IMR-90 (cell line): ENCODE measurements around the gene PGR. TPM values are rescaled to one million over a fixed set of nuclear protein-coding genes. Genes with fewer than 3 reads are reported as not detected.

Experiments used
- ATAC-seq: fragments of 200-7000 bp; cut with Tn5 transposase; 2 replicates; pipeline ENCODE4 v1.9.1; 2020; ENCODE audit warnings: low read depth, mild to moderate bottlenecking, moderate library complexity
- BruUV-seq: library from RNA; stranded (reverse); fragments of 400-500 nt; replicated peaks from 2 replicates; lab custom pipeline; 2021; lab: Mats Ljungman, UMichigan
- CTCF ChIA-PET: fragments of 300-600 bp; formaldehyde crosslinking; extraction: SDS; loops from one replicate; lab custom pipeline; 2021; ENCODE audit warnings: antibody characterized with exemption; lab: Yijun Ruan, JAX
- POLR2A ChIA-PET: fragments of 300-600 bp; sonication (Branson Sonifier 250); formaldehyde crosslinking; loops from one replicate; lab custom pipeline; 2022; ENCODE audit warnings: antibody characterized with exemption; ENCODE audit not compliant: unreplicated experiment; lab: Charles Lee
- DNase-seq: peaks from one replicate; pipeline ENCODE4 v3.0.0; 2013
- H2AFZ ChIP-seq: replicated peaks from 2 replicates; pipeline ENCODE3; 2013; ENCODE audit warnings: low read length, mild to moderate bottlenecking; ENCODE audit not compliant: poor library complexity
- H2AK5ac ChIP-seq: 2 replicates; pipeline ENCODE4 v1.6.1; 2013; ENCODE audit warnings: low read depth, low read length, inconsistent platforms
- H2AK9ac ChIP-seq: replicated peaks from 2 replicates; pipeline ENCODE3; 2013; ENCODE audit warnings: mild to moderate bottlenecking, low read depth, low read length, moderate library complexity; ENCODE audit not compliant: poor library complexity
- H2BK120ac ChIP-seq: 2 replicates; pipeline ENCODE4 v1.6.1; 2013; ENCODE audit warnings: low read depth, low read length, inconsistent platforms
- H2BK15ac ChIP-seq: 3 replicates; pipeline ENCODE4 v1.6.1; 2013; ENCODE audit warnings: low read depth, low read length, inconsistent platforms
- H2BK20ac ChIP-seq: 2 replicates; pipeline ENCODE4 v1.6.1; 2013; ENCODE audit warnings: low read depth, mild to moderate bottlenecking, inconsistent platforms, low read length, moderate library complexity
- H2BK5ac ChIP-seq: 2 replicates; pipeline ENCODE4 v1.6.1; 2013; ENCODE audit warnings: mild to moderate bottlenecking, low read depth, low read length, inconsistent platforms; ENCODE audit not compliant: poor library complexity, severe bottlenecking
- H3K14ac ChIP-seq: replicated peaks from 2 replicates; pipeline ENCODE4 v1.6.1; 2013; ENCODE audit warnings: low read depth, low read length, inconsistent platforms
- H3K18ac ChIP-seq: 2 replicates; pipeline ENCODE4 v1.6.1; 2013; ENCODE audit warnings: low read depth, low read length, control low read depth
- H3K23ac ChIP-seq: 2 replicates; pipeline ENCODE4 v1.6.1; 2013; ENCODE audit warnings: low read depth, low read length, inconsistent platforms
- H3K27ac ChIP-seq: 2 replicates; pipeline ENCODE4 v1.5.1; 2013; ENCODE audit warnings: mild to moderate bottlenecking, control low read depth, low read length; ENCODE audit not compliant: insufficient read depth
- H3K27me3 ChIP-seq: 2 replicates; pipeline ENCODE4 v1.6.1; 2013; ENCODE audit warnings: low read length; ENCODE audit not compliant: control insufficient read depth, insufficient read depth
- H3K36me3 ChIP-seq: 2 replicates; pipeline ENCODE4 v1.6.1; 2013; ENCODE audit warnings: low read length, mixed read lengths; ENCODE audit not compliant: control insufficient read depth, insufficient read depth
- H3K4ac ChIP-seq: 2 replicates; pipeline ENCODE4 v1.6.1; 2013; ENCODE audit warnings: low read depth, low read length, inconsistent platforms
- H3K4me1 ChIP-seq: 2 replicates; pipeline ENCODE4 v1.6.1; 2013; ENCODE audit warnings: low read length, mixed read lengths; ENCODE audit not compliant: control insufficient read depth, insufficient read depth
- H3K4me2 ChIP-seq: 2 replicates; pipeline ENCODE4 v1.6.1; 2013; ENCODE audit warnings: low read depth, mild to moderate bottlenecking, control low read depth, low read length, moderate library complexity
- H3K4me3 ChIP-seq: 2 replicates; pipeline ENCODE4 v1.5.1; 2013; ENCODE audit warnings: low read depth, mild to moderate bottlenecking, control low read depth, low read length, moderate library complexity; ENCODE audit not compliant: insufficient read depth
- H3K56ac ChIP-seq: 2 replicates; pipeline ENCODE4 v1.6.1; 2013; ENCODE audit warnings: low read length, inconsistent platforms; ENCODE audit not compliant: insufficient read depth; ENCODE audit errors: extremely low read depth
- H3K79me1 ChIP-seq, 2 experiments: 2 replicates each; pipeline ENCODE4 v1.6.1; 2013; ENCODE audit warnings: low read length in 2 of 2, inconsistent platforms in 1 of 2, low read depth in 1 of 2
- H3K9ac ChIP-seq: 2 replicates; pipeline ENCODE4 v1.6.1; 2013; ENCODE audit warnings: low read depth, low read length, control low read depth
- H3K9me1 ChIP-seq: 2 replicates; pipeline ENCODE4 v1.6.1; 2013; ENCODE audit warnings: low read length, inconsistent platforms; ENCODE audit not compliant: insufficient read depth
- H3K9me3 ChIP-seq: 2 replicates; pipeline ENCODE4 v1.6.1; 2013; ENCODE audit warnings: low read length; ENCODE audit not compliant: control insufficient read depth, insufficient read depth
- H4K20me1 ChIP-seq: 2 replicates; pipeline ENCODE4 v1.6.1; 2013; ENCODE audit warnings: low read length, inconsistent platforms; ENCODE audit not compliant: insufficient read depth
- H4K5ac ChIP-seq: 2 replicates; pipeline ENCODE4 v1.6.1; 2013; ENCODE audit warnings: mild to moderate bottlenecking, low read depth, low read length, control low read depth
- H4K8ac ChIP-seq, 2 experiments: 2 replicates each; pipeline ENCODE4 v1.6.1; 2013; ENCODE audit warnings: low read depth in 2 of 2, low read length in 2 of 2, control low read depth in 1 of 2, inconsistent platforms in 1 of 2
- H4K91ac ChIP-seq: 2 replicates; pipeline ENCODE4 v1.6.1; 2013; ENCODE audit warnings: low read depth, low read length, inconsistent platforms; ENCODE audit not compliant: insufficient read depth
- BHLHE40 ChIP-seq: fragments of 150-350 bp; IDR thresholded peaks from 2 replicates; pipeline ENCODE4 v1.6.1; 2016; ENCODE audit warnings: mild to moderate bottlenecking, low read depth, low read length
- CEBPB ChIP-seq: IDR thresholded peaks from 2 replicates; pipeline ENCODE4 v1.6.1; 2012; ENCODE audit warnings: low read depth, low read length, improper control_type of control experiment
- CHD1 ChIP-seq: IDR thresholded peaks from 2 replicates; pipeline ENCODE4 v1.6.1; 2012; ENCODE audit warnings: low read depth, low read length, improper control_type of control experiment
- FOS ChIP-seq: fragments of 150-350 bp; IDR thresholded peaks from 2 replicates; pipeline ENCODE4 v1.6.1; 2016; ENCODE audit warnings: low read depth, low read length
- MAFK ChIP-seq: IDR thresholded peaks from 2 replicates; pipeline ENCODE4 v1.6.1; 2012; ENCODE audit warnings: low read depth, low read length, improper control_type of control experiment
- MAZ ChIP-seq: IDR thresholded peaks from 2 replicates; pipeline ENCODE4 v1.6.1; 2012; ENCODE audit warnings: low read depth, mild to moderate bottlenecking, low read length, improper control_type of control experiment, moderate library complexity, borderline replicate concordance
- MXI1 ChIP-seq: IDR thresholded peaks from 2 replicates; pipeline ENCODE4 v1.6.1; 2012; ENCODE audit warnings: low read depth, mild to moderate bottlenecking, low read length, moderate library complexity, borderline replicate concordance
- NFE2L2 ChIP-seq: fragments of 150-350 bp; IDR thresholded peaks from 2 replicates; pipeline ENCODE4 v1.6.1; 2016; ENCODE audit warnings: low read depth, mild to moderate bottlenecking, low read length
- POLR2A ChIP-seq: IDR thresholded peaks from 2 replicates; pipeline ENCODE4 v1.6.1; 2012; ENCODE audit warnings: mild to moderate bottlenecking, low read depth, low read length
- RAD21 ChIP-seq: IDR thresholded peaks from 2 replicates; pipeline ENCODE4 v1.6.1; 2012; ENCODE audit warnings: low read length, improper control_type of control experiment
- RCOR1 ChIP-seq: IDR thresholded peaks from 2 replicates; pipeline ENCODE4 v1.6.1; 2012; ENCODE audit warnings: mild to moderate bottlenecking, low read length, improper control_type of control experiment; ENCODE audit not compliant: insufficient replicate concordance
- RFX5 ChIP-seq: IDR thresholded peaks from 2 replicates; pipeline ENCODE4 v1.8.0; 2012; ENCODE audit warnings: low read depth, mild to moderate bottlenecking, low read length, moderate library complexity
- SMC3 ChIP-seq: fragments of 150-350 bp; IDR thresholded peaks from 2 replicates; pipeline ENCODE4 v1.6.1; 2016; ENCODE audit warnings: low read depth, mild to moderate bottlenecking, antibody characterized with exemption, low read length, moderate library complexity
- WGBS, 2 experiments: methylation state at CpG; one replicate each; pipeline versions ENCODE4 v1.1.5 to v1.1.7; 2013; ENCODE audit warnings: missing lambda C conversion rate in 2 of 2; ENCODE audit not compliant: insufficient read length in 1 of 2; ENCODE audit errors: extremely low coverage in 2 of 2; 5-methylcytosine and 5-hydroxymethylcytosine counted together
- dilution Hi-C: fragments of 300-500 bp; cut with HindIII; formaldehyde crosslinking; loops from one replicate; pipeline ENCODE4 v1.14.3; 2018; ENCODE audit warnings: low sequenced_read_pairs; ENCODE audit not compliant: unreplicated experiment
- in situ Hi-C: fragments of 300-500 bp; cut with MboI; formaldehyde crosslinking; loops from 3 replicates; pipeline ENCODE4 v1.14.3; 2019; ENCODE audit warnings: low sequenced_read_pairs, inconsistent platforms, mixed read lengths
- intact Hi-C: fragments of 100-400 bp; cut with micrococcal nuclease; formaldehyde crosslinking; loops from 2 replicates; pipeline ENCODE4 v1.10.0; 2022
- polyA plus RNA-seq, 3 experiments: library from polyadenylated mRNA; depleted of rRNA; stranded (reverse); fragments of >200 nt; gene quantifications; 2 replicates each; pipeline ENCODE4 v1.2.3, GENCODE V29; 2012; ENCODE audit warnings: low replicate concordance in 1 of 3
- total RNA-seq: library from RNA; depleted of rRNA; stranded (reverse); fragments of >200 nt; gene quantifications from 2 replicates; pipeline ENCODE4 v1.2.3, GENCODE V29; 2012
- TF ChIP-seq, protein P1 (sequence below): fragments of 150-350 bp; IDR thresholded peaks from 2 replicates; pipeline ENCODE4 v1.6.1; 2017; ENCODE audit warnings: mild to moderate bottlenecking, antibody characterized with exemption, low read length, low read depth
- TF ChIP-seq, protein P2 (sequence below): fragments of 150-350 bp; IDR thresholded peaks from 2 replicates; pipeline ENCODE4 v1.6.1; 2016; ENCODE audit warnings: low read depth, mild to moderate bottlenecking, low read length, moderate library complexity, borderline replicate concordance
- TF ChIP-seq, protein P3 (sequence below): conservative IDR thresholded peaks from 2 replicates; pipeline ENCODE4 v1.5.1; 2012; ENCODE audit warnings: mild to moderate bottlenecking, low read depth, low read length, improper control_type of control experiment

The PGR gene
- total and polyA plus RNA-seq, 2 of the 4 experiments (the other 2 are of a cell fraction): under 0.01 TPM; not detected in 1

- Histone ChIP-seq H2BK5ac (no peak overlapping the region), H3K14ac (no peak overlapping the region), H4K91ac (no peak overlapping the region), H3K18ac (no peak overlapping the region), H3K27me3 (no peaks in the 10 kb centered on the region), H3K4me1 (no peaks in the 10 kb centered on the region), H2AK5ac (no peak overlapping the region), H3K4me2 (no peak overlapping the region), H3K9me1 (no peaks in the 10 kb centered on the region), H2AFZ (no peak overlapping the region), H4K20me1 (no peaks in the 10 kb centered on the region), H3K9ac (no peak overlapping the region), H3K4me3 (no peak overlapping the region), H2BK15ac (no peak overlapping the region), H2BK20ac (no peak overlapping the region), H3K79me1 (no peaks in the 10 kb centered on the region), H4K8ac (no peak overlapping the region), H2AK9ac (no peak overlapping the region), H3K27ac (no peak overlapping the region), H3K56ac (no peak overlapping the region), H4K5ac (no peak overlapping the region), H3K23ac (no peak overlapping the region), H2BK120ac (no peak overlapping the region), H3K36me3 (no peaks in the 10 kb centered on the region), H3K4ac (no peak overlapping the region), H3K9me3 (no peaks in the 10 kb centered on the region)
- intact Hi-C loops: no loop called here
- ATAC-seq (no peak), DNase-seq (no peak)
- TF ChIP-seq CEBPB (no peak), POLR2A (no peak), RFX5 (no peak), MAZ (no peak), NFE2L2 (no peak), RAD21 (no peak), RCOR1 (no peak), MAFK (no peak), SMC3 (no peak), CHD1 (no peak), FOS (no peak), BHLHE40 (no peak), MXI1 (no peak)
- TF ChIP-seq, protein P1, sequence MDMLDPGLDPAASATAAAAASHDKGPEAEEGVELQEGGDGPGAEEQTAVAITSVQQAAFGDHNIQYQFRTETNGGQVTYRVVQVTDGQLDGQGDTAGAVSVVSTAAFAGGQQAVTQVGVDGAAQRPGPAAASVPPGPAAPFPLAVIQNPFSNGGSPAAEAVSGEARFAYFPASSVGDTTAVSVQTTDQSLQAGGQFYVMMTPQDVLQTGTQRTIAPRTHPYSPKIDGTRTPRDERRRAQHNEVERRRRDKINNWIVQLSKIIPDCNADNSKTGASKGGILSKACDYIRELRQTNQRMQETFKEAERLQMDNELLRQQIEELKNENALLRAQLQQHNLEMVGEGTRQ: no peak
- TF ChIP-seq, protein P2, sequence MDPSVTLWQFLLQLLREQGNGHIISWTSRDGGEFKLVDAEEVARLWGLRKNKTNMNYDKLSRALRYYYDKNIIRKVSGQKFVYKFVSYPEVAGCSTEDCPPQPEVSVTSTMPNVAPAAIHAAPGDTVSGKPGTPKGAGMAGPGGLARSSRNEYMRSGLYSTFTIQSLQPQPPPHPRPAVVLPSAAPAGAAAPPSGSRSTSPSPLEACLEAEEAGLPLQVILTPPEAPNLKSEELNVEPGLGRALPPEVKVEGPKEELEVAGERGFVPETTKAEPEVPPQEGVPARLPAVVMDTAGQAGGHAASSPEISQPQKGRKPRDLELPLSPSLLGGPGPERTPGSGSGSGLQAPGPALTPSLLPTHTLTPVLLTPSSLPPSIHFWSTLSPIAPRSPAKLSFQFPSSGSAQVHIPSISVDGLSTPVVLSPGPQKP: no peak
- TF ChIP-seq, protein P3, sequence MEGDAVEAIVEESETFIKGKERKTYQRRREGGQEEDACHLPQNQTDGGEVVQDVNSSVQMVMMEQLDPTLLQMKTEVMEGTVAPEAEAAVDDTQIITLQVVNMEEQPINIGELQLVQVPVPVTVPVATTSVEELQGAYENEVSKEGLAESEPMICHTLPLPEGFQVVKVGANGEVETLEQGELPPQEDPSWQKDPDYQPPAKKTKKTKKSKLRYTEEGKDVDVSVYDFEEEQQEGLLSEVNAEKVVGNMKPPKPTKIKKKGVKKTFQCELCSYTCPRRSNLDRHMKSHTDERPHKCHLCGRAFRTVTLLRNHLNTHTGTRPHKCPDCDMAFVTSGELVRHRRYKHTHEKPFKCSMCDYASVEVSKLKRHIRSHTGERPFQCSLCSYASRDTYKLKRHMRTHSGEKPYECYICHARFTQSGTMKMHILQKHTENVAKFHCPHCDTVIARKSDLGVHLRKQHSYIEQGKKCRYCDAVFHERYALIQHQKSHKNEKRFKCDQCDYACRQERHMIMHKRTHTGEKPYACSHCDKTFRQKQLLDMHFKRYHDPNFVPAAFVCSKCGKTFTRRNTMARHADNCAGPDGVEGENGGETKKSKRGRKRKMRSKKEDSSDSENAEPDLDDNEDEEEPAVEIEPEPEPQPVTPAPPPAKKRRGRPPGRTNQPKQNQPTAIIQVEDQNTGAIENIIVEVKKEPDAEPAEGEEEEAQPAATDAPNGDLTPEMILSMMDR: no peak
- dilution Hi-C loops: no loop called here
- WGBS, 2 experiments: no CpG with 5 or more reads among the region's 3 CpGs
- BruUV-seq: no TSS peak
- CTCF ChIA-PET: no interaction called here
- POLR2A ChIA-PET: no interaction called here
- in situ Hi-C loops: no loop called here
Observed at GRCh38 chr11:101091781-101092180, 37.8 kb downstream of the PGR start.
